Measurements from ENCODE around the gene FMNL2.

GRCh38 chr2:152337511-152337903 is 2.5 kb downstream of the FMNL2 start:
- TF ChIP-seq EP300 (conservative IDR thresholded peaks at IDR 0.05; ENCODE audit: poor library complexity, severe bottlenecking) (no peak), TAF1 (IDR thresholded peaks at IDR 0.05; ENCODE audit: low read depth) (no peak), RAD21 (conservative IDR thresholded peaks at IDR 0.05) (no peak)
